Fibroblast of lung (primary cell): ENCODE results near the gene CAMTA1.

ENCODE experiments used
- EZH2 ChIP-seq: IDR thresholded peaks from 2 replicates; pipeline ENCODE4 v1.5.1; 2012; ENCODE audit warnings: low read length, control low read depth, mild to moderate bottlenecking; ENCODE audit errors: missing control alignments
- TF ChIP-seq, protein P1 (sequence below), 2 donors: IDR thresholded peaks in 1 of 2; conservative IDR thresholded peaks in 1 of 2; 1 replicate in 1 of 2; 2 replicates in 1 of 2; pipeline ENCODE4 v1.5.1; 2011 to 2012; ENCODE audit warnings: low read length in 2 of 2, control low read depth in 1 of 2, inconsistent platforms in 1 of 2, low read depth in 1 of 2, mild to moderate bottlenecking in 1 of 2

DNA sequence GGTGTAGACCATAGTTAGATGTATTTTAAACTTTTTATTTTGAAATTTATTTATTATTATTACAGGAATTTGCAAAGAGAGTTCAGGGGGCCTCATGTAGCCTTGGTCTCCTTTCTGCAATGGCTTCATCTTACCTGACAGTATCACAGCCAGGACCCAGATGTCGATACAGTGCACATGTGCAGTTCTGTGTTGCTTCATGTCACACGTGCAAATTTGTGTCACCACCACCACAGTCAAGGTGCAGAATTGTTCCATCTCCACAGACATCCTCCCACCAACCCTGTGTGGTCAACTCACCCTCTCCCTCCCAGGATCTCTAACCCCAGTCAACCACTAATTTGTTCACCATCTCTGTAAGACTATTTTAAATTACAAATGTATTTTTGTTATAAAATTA is 184.5 kb downstream of the CAMTA1 start:
- TF ChIP-seq, protein P1, sequence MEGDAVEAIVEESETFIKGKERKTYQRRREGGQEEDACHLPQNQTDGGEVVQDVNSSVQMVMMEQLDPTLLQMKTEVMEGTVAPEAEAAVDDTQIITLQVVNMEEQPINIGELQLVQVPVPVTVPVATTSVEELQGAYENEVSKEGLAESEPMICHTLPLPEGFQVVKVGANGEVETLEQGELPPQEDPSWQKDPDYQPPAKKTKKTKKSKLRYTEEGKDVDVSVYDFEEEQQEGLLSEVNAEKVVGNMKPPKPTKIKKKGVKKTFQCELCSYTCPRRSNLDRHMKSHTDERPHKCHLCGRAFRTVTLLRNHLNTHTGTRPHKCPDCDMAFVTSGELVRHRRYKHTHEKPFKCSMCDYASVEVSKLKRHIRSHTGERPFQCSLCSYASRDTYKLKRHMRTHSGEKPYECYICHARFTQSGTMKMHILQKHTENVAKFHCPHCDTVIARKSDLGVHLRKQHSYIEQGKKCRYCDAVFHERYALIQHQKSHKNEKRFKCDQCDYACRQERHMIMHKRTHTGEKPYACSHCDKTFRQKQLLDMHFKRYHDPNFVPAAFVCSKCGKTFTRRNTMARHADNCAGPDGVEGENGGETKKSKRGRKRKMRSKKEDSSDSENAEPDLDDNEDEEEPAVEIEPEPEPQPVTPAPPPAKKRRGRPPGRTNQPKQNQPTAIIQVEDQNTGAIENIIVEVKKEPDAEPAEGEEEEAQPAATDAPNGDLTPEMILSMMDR (conservative IDR thresholded peaks at IDR 0.05 in 1 of 2, IDR thresholded peaks at IDR 0.05 in 1 of 2; ENCODE audit: low read depth in 1 of 2, low read length in 2 of 2), result no peak
- TF ChIP-seq EZH2, result no peak
